Measurements from ENCODE around the gene PPP1R14B.

GRCh38 chr11:64247729-64248531, 1.2 kb upstream of the PPP1R14B start:
- TF ChIP-seq CTCF (IDR thresholded peaks at IDR 0.05) = no peak
- no peak for TF ChIP-seq POLR2A (IDR thresholded peaks at IDR 0.05)

Measured in ovary (tissue), 3 donors.